IPS-18a (cell line): ENCODE results near the gene POTEG.
"Not testable (repeated sequence)": the region's sequence is repeated elsewhere in the genome, so short reads cannot be mapped to it uniquely, and the experiment has no call there.

ENCODE experiments used
- H3K27ac ChIP-seq: one replicate; pipeline ENCODE4 v1.5.1; 2013; ENCODE audit warnings: low read length
- H3K27me3 ChIP-seq: one replicate; pipeline ENCODE4 v1.6.1; 2013; ENCODE audit warnings: mild to moderate bottlenecking, low read length; ENCODE audit not compliant: control insufficient read depth, insufficient read depth
- H3K36me3 ChIP-seq: one replicate; pipeline ENCODE4 v1.6.1; 2013; ENCODE audit warnings: low read depth, low read length; ENCODE audit not compliant: control insufficient read depth
- H3K4me1 ChIP-seq: one replicate; pipeline ENCODE4 v1.6.1; 2013; ENCODE audit warnings: low read depth, low read length; ENCODE audit not compliant: control insufficient read depth
- H3K4me3 ChIP-seq: one replicate; pipeline ENCODE4 v1.5.1; 2013; ENCODE audit warnings: low read length
- H3K9ac ChIP-seq: one replicate; pipeline ENCODE4 v1.6.1; 2013; ENCODE audit warnings: mild to moderate bottlenecking, low read length, moderate library complexity
- H3K9me3 ChIP-seq: one replicate; pipeline ENCODE4 v1.6.1; 2013; ENCODE audit warnings: low read depth, low read length; ENCODE audit not compliant: control insufficient read depth

Gene POTEG

GRCh38 chr14:19408519-19408918, 25.6 kb downstream of the POTEG start:
- not testable (repeated sequence) for H3K4me3 ChIP-seq, H3K36me3 ChIP-seq, H3K9ac ChIP-seq, H3K9me3 ChIP-seq, H3K27ac ChIP-seq, H3K4me1 ChIP-seq, H3K27me3 ChIP-seq

- H3K4me3 ChIP-seq, H3K9ac ChIP-seq, H3K36me3 ChIP-seq, H3K27me3 ChIP-seq, H3K9me3 ChIP-seq, H3K27ac ChIP-seq, H3K4me1 ChIP-seq: not testable (repeated sequence)
These were observed 32.0 kb downstream of the POTEG start for GRCh38 chr14:19402097-19402496.

DNA sequence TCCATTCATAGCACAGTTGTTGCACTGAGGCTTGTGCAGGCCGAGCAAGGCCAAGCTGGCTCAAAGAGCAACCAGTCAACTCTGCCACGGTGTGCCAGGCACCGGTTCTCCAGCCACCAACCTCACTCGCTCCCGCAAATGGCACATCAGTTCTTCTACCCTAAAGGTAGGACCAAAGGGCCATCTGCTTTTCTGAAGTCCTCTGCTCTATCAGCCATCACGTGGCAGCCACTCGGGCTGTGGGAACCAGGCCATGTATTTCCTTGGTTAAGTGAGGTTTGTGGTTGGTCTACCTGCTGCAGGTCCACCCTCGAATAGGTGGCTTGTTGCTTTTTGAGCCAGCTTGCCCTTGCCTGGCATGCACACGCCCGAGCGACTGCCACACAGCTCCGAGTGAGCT, 39.4 kb downstream of the POTEG start:
- not testable (repeated sequence) for H3K9me3 ChIP-seq, H3K36me3 ChIP-seq, H3K27me3 ChIP-seq, H3K4me1 ChIP-seq, H3K27ac ChIP-seq, H3K4me3 ChIP-seq, H3K9ac ChIP-seq

GRCh38 chr14:19390230-19390629, 43.9 kb downstream of the POTEG start:
- not testable (repeated sequence) for H3K36me3 ChIP-seq, H3K9ac ChIP-seq, H3K4me1 ChIP-seq, H3K27me3 ChIP-seq, H3K9me3 ChIP-seq, H3K27ac ChIP-seq, H3K4me3 ChIP-seq

GRCh38 chr14:19388741-19389140, 45.4 kb downstream of the POTEG start:
- not testable (repeated sequence) for H3K9me3 ChIP-seq

GRCh38 chr14:19386996-19387395, 47.1 kb downstream of the POTEG start:
- not testable (repeated sequence) for H3K4me1 ChIP-seq, H3K9ac ChIP-seq, H3K27ac ChIP-seq, H3K4me3 ChIP-seq, H3K27me3 ChIP-seq, H3K9me3 ChIP-seq, H3K36me3 ChIP-seq

More at GRCh38 chr14:19388741-19389140, 45.4 kb downstream of the POTEG start:
- not testable (repeated sequence) for H3K36me3 ChIP-seq, H3K27me3 ChIP-seq, H3K4me3 ChIP-seq, H3K4me1 ChIP-seq, H3K27ac ChIP-seq, H3K9ac ChIP-seq

DNA sequence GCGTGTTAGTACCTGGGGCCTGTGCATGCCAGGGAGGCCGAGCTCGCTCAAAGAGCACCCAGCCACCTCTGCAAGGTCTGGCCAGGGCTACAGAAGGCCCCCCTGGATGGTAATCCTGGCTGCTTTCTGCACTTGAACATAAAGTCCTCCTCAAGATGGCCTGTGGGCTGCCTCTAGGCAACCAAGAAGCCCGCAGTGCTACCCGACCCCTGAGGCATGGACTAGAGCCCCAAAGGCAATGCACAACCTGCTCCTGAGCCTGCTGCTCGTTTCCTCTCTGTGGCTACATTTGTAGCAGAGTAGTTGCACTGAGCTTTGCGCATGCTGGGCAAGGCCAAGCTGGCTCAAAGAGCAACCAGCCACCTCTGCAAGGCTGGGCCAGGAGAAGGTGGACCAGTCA, 47.8 kb downstream of the POTEG start:
- H3K9ac ChIP-seq, H3K4me3 ChIP-seq, H3K4me1 ChIP-seq, H3K9me3 ChIP-seq, H3K27ac ChIP-seq, H3K27me3 ChIP-seq, H3K36me3 ChIP-seq: not testable (repeated sequence)

GRCh38 chr14:19384088-19384781, 49.9 kb downstream of the POTEG start:
- H3K9ac ChIP-seq, H3K27ac ChIP-seq, H3K27me3 ChIP-seq, H3K4me1 ChIP-seq, H3K4me3 ChIP-seq, H3K9me3 ChIP-seq, H3K36me3 ChIP-seq: not testable (repeated sequence)

GRCh38 chr14:19383008-19383584, 51.0 kb downstream of the POTEG start:
- not testable (repeated sequence) for H3K36me3 ChIP-seq, H3K4me3 ChIP-seq, H3K9me3 ChIP-seq, H3K27ac ChIP-seq, H3K4me1 ChIP-seq, H3K27me3 ChIP-seq, H3K9ac ChIP-seq

GRCh38 chr14:19380137-19380536, 54.0 kb downstream of the POTEG start:
- not testable (repeated sequence) for H3K27me3 ChIP-seq, H3K4me3 ChIP-seq, H3K36me3 ChIP-seq, H3K27ac ChIP-seq, H3K9me3 ChIP-seq, H3K4me1 ChIP-seq, H3K9ac ChIP-seq

DNA sequence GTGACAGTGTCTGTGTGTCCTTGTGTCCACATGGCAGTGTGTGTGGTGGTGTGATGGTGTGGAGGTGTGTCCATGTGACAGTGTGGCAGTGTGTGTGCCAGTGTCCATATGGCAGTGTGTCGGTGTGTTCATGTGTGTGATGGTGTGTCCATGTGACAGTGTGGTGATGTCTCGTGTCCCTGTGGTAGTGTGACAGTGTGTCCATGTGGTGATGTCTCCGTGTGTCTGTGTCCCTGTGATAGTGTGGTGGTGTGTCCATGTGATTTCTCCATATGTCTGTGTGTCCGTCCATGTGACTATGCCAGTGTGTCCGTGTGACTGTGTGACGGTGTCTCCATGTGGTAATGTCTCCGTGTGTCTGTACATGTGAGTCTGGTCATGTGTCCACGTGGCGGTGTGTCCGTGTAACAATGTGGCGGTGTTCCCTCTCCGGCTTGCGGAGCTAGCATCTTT, 59.7 kb downstream of the POTEG start:
- not testable (repeated sequence) for H3K9me3 ChIP-seq, H3K9ac ChIP-seq, H3K27ac ChIP-seq, H3K27me3 ChIP-seq, H3K36me3 ChIP-seq, H3K4me3 ChIP-seq, H3K4me1 ChIP-seq

GRCh38 chr14:19372813-19373500, 61.2 kb downstream of the POTEG start:
- not testable (repeated sequence) for H3K27me3 ChIP-seq, H3K36me3 ChIP-seq, H3K9ac ChIP-seq, H3K9me3 ChIP-seq, H3K4me1 ChIP-seq, H3K27ac ChIP-seq, H3K4me3 ChIP-seq
